CD4-positive, alpha-beta T cell treated with Interleukin-6 at 100 ng/mL for 8 hours (primary cell): ENCODE results near the gene LMAN1L.

Source experiments
- DNase-seq: peaks from one replicate; pipeline ENCODE4 v3.0.0-alpha.2; 2020; ENCODE audit warnings: mixed read lengths, low spot score

Gene LMAN1L

GRCh38 chr15:74812533-74812932 lies at the start of gene LMAN1L:
Gene LMAN1L, plus strand, starts transcription at chr15:74812835. Its CDS starts 20 bp downstream, at chr15:74812855.
- no peak for DNase-seq

GRCh38 chr15:74763416-74763815 lies 49.2 kb upstream of the LMAN1L start:
- no peak for DNase-seq

DNA sequence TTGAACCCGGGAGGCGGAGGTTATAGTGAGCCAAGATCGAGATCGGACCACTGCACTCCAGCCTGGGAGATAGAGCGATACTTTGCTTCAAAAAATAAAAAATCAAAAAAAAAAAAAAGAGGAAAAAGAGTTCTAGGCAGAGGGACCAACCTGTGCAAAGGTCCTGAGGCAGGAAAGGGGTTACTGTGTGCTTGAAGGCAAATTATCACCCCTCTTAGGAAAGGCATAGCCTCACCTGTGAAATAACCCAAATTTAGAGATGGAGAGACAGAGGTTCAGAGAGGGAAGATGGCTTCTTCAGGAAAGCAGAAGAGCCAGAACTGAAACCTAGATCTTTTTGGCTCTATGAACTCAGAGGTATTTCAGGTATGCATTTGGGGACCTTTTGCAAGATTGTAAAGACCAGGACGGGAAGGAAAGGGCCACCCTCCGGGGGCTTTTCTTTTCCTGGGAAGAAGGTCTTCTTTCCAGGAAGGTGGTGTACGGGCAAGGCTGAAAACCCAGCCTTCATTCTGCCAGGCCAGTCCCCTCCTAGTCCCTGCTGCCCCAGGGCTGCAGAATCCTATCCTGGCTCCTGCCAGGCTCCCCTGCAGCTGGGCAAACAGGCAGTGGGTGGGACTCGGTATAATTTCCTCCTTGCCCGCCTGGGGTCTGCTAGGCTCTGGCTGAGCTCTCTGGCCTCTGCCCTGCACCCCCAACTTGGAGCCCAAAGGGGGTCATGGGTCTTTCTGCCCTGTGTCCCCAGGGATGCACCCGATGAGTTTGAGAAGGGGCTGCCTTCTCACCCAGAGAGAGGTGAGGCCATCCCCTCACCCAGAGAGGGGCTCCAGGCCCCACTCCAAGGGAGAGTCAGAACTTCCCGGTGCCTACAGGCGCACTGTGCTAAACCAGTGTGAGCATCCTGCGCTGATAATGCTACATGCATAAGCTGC lies 45.2 kb upstream of the LMAN1L start:
- no peak for DNase-seq

DNA sequence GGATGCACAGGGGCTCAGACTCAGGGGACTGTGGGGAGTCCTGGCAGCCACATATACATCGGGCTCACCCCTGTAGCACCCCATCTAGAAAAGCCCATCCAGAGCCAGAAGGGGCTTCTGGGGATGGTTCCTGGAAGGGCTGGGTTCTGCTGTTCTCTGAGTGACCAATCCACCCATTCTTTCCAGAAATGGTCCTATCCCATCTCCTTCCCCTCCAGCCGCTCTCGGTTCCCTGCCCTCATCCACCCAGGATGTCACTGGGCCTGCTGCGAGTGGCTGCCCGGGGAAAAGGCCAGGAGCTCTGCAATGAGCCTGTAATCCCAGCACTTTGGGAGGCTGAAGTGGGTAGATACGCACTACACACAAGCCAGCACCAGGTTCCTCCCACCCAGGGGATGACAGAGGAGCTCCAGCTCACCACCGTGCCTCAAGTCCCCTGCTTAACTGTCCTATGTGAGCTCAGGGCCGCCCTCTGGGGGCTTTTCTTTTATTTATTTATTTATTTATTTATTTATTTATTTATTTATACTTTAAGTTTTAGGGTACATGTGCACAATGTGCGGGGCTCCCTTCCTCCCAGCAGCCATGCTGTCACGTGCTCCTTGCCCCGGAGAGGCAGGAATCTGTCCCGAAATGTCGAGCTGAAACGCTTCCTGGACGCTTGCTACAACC lies 44.4 kb upstream of the LMAN1L start:
- no peak for DNase-seq

- peak; percentile 65 for DNase-seq
Measured at GRCh38 chr15:74768771-74769342, 43.8 kb upstream of the LMAN1L start.

- DNase-seq: no peak
Measured at GRCh38 chr15:74769463-74770025, 43.1 kb upstream of the LMAN1L start.

DNA sequence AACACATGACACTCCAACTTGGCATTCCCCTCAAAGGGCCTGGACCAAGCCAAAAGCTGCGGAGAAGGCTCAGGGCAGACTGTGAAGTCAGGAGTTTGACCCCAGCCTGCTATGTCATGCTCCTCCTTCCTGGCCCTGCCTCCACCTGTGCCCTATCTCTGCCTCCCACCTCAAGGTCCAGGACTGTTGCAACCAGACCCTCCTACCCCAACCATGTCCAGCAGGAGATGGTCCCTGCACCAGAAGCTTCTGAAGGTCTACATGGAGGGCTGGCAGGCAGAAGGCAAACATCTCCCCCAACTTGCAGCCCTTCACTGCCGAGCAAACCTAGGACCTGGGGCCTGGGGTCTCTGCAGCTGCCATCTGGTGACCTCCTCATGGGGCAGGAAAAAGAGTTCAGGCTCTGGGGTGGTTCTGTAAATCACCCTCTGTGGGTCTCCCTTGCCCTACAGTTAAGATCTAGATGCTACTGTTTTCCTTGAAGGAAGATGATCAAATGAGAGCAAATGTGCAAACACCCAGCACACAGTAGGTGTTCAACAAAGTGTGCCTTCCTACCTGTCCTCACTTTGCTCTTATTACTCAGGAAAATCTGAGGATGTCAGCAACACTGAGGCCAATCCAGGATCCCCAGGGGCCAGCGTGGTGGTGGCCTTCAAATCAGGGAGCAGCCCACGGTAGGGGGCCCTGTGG lies 42.3 kb upstream of the LMAN1L start:
- DNase-seq: no peak

GRCh38 chr15:74773329-74773728 lies 39.3 kb upstream of the LMAN1L start:
- no peak for DNase-seq

DNA sequence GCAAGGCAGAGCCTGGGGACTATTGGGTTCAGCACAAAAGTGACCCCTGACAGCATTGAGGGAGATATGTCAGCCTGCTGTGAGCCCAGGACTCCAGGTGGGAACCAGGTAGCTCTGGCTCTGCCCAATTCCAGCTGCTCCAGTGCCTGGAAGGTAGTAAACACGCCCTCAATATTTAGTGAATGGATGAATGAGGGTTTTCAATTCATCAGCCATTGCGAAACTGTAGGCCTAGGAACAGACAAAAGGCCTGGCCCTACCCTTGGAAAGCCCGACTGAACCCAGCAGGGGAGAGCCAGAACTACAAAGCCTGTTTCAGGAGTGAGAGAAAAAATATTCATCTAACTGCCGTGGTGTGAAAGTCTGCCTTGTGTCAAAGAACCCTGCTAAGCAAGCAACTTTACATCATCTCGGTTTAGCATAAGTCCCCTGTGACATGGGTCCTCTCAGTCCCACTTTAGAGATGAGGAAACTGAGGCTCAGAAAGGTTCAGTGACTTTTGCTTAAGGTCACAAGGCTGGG lies 38.8 kb upstream of the LMAN1L start:
- DNase-seq: no peak

DNA sequence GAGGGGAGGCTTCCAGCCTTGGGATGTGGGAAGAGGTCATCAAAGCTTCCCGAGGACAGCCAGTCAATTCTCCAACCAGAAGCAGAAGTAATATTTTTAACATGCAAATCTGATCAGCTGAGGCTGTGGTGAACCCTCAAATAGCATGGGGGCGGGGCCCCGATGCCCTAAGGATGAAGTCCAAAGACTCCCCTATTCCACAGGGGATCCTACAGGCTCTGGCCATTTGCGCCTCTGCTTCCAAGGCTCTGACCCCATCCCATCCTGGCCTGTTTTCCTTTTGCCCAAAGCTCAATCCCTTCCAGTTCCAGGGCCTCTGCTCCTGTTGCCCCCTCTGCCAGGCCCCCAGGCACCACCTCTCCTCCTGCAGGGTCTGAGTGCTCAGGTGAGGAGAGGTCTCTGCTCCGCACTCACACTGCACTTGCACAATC lies 37.5 kb upstream of the LMAN1L start:
- DNase-seq: no peak

GRCh38 chr15:74775894-74776293 lies 36.7 kb upstream of the LMAN1L start:
- no peak for DNase-seq

GRCh38 chr15:74776821-74777768 lies 35.5 kb upstream of the LMAN1L start:
- peak; percentile 83 for DNase-seq

GRCh38 chr15:74777769-74778598 lies 34.7 kb upstream of the LMAN1L start:
- no peak for DNase-seq

DNA sequence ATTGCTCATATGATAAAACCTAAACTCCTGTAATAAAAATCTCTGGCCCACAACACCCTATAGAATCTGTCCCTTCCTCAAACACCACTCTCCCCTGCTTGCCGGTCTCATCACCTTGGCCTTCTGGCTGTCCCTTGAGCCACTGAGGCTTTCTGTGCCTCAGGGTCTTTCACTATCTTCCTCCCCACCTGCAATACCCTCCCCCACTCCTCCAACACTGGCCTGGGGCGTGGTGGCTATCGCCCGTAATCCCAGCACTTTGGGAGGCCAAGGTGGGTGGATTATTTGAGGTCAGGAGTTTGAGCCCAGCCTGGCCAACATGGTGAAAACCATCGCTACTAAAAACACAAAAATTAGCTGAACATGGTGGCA lies 34.0 kb upstream of the LMAN1L start:
- DNase-seq: no peak

DNA sequence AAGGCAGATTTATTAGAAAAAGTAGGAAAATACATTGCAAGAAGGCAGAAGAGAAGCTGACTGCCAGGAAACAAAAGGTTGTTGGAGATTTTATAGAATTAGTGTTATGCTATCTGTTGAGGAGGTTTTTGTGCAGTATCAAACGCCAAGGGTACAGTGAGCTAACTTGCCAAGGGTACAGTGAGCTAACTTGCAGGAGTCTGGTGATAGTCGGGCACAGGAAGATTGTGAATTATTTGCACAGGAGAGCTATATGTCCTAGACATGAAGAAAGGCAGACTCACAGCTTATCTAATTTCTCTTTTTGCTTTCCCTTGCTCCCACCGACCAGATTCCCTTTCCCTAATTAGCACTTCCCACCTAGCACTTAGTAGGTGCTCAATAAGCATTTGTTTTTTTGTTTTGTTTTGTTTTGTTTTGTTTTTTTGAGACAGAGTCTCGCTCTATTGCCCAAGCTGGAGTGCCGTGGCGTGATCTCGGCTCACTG lies 33.4 kb upstream of the LMAN1L start:
- DNase-seq: no peak

GRCh38 chr15:74780523-74781430 lies 31.9 kb upstream of the LMAN1L start:
- DNase-seq: peak; percentile 66

- DNase-seq: peak; percentile 78
Measured at GRCh38 chr15:74781431-74782258, 31.0 kb upstream of the LMAN1L start, which contains the start of gene CSK. Gene CSK, plus strand, starts transcription at chr15:74782080. Its CDS starts 16,218 bp downstream, at chr15:74798298.
